Measurements from ENCODE around the gene MAPKAP1. TPM values are rescaled to one million over a fixed set of nuclear protein-coding genes. Genes with fewer than 3 reads are reported as not detected.

Gene MAPKAP1
- total and polyA plus RNA-seq, 9 of the 15 experiments (the other 6 are each of a cell fraction or from before 2014, with no cell fraction given) = 2.6 to 82.1 (median 61.1) TPM

GRCh38 chr9:125706651-125707471 is at the start of gene MAPKAP1 (continued):
- no peak; the same call in 1 of the 2 replicates for TF ChIP-seq STAT6 (CRISPR knock-in tag; IDR thresholded peaks at IDR 0.05)
- peak; percentile 65; the same call in 1 of the 2 replicates for TF ChIP-seq CBX1 (IDR thresholded peaks at IDR 0.05; ENCODE audit: low read depth)
- TF ChIP-seq HDAC2 (IDR thresholded peaks at IDR 0.05) = 0 out of 2 replicates have a peak, but pooled peaks have one; percentile 24
- TF ChIP-seq, protein P1, sequence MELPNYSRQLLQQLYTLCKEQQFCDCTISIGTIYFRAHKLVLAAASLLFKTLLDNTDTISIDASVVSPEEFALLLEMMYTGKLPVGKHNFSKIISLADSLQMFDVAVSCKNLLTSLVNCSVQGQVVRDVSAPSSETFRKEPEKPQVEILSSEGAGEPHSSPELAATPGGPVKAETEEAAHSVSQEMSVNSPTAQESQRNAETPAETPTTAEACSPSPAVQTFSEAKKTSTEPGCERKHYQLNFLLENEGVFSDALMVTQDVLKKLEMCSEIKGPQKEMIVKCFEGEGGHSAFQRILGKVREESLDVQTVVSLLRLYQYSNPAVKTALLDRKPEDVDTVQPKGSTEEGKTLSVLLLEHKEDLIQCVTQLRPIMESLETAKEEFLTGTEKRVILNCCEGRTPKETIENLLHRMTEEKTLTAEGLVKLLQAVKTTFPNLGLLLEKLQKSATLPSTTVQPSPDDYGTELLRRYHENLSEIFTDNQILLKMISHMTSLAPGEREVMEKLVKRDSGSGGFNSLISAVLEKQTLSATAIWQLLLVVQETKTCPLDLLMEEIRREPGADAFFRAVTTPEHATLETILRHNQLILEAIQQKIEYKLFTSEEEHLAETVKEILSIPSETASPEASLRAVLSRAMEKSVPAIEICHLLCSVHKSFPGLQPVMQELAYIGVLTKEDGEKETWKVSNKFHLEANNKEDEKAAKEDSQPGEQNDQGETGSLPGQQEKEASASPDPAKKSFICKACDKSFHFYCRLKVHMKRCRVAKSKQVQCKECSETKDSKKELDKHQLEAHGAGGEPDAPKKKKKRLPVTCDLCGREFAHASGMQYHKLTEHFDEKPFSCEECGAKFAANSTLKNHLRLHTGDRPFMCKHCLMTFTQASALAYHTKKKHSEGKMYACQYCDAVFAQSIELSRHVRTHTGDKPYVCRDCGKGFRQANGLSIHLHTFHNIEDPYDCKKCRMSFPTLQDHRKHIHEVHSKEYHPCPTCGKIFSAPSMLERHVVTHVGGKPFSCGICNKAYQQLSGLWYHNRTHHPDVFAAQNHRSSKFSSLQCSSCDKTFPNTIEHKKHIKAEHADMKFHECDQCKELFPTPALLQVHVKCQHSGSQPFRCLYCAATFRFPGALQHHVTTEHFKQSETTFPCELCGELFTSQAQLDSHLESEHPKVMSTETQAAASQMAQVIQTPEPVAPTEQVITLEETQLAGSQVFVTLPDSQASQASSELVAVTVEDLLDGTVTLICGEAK (IDR thresholded peaks at IDR 0.05) = peak; percentile 98
- TF ChIP-seq, protein P1 (CRISPR knock-in tag; IDR thresholded peaks at IDR 0.05) = no peak
- no peak for TF ChIP-seq ZNF584 (CRISPR knock-in tag; IDR thresholded peaks at IDR 0.05; ENCODE audit: low read depth)
- TF ChIP-seq, protein P2, sequence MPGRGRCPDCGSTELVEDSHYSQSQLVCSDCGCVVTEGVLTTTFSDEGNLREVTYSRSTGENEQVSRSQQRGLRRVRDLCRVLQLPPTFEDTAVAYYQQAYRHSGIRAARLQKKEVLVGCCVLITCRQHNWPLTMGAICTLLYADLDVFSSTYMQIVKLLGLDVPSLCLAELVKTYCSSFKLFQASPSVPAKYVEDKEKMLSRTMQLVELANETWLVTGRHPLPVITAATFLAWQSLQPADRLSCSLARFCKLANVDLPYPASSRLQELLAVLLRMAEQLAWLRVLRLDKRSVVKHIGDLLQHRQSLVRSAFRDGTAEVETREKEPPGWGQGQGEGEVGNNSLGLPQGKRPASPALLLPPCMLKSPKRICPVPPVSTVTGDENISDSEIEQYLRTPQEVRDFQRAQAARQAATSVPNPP (IDR thresholded peaks at IDR 0.05; ENCODE audit: borderline replicate concordance, insufficient read depth, insufficient read length) = no peak
- no peak; the same call in 1 of the 2 replicates for TF ChIP-seq GATAD2B (IDR thresholded peaks at IDR 0.05; ENCODE audit: borderline replicate concordance)
- TF ChIP-seq GATAD2A (IDR thresholded peaks at IDR 0.05) = 0 out of 2 replicates have a peak, but pooled peaks have one; percentile 27
- no peak for TF ChIP-seq E2F3 (CRISPR knock-in tag; IDR thresholded peaks at IDR 0.05)
- no peak for TF ChIP-seq ZNF347 (CRISPR knock-in tag; IDR thresholded peaks at IDR 0.05; ENCODE audit: low read depth)
- TF ChIP-seq NFIC (IDR thresholded peaks at IDR 0.05) = peak; percentile 23; the same call in 1 of the 2 replicates
- TF ChIP-seq ATF7 (IDR thresholded peaks at IDR 0.05) = peak; percentile 63

Data from K562 (cell line).